NCI-H1436 (cell line): Measurements from ENCODE around the gene GRHPR.
A peak's percentile ranks its signal among the peaks of the same experiment; 100 is the strongest.
"Not testable (repeated sequence)": the region's sequence is repeated elsewhere in the genome, so short reads cannot be mapped to it uniquely, and the experiment has no call there.

Experiments
- DNase-seq: peaks from one replicate; lab custom pipeline; 2025; lab: John Stamatoyannopoulos, UW

The GRHPR gene

GRCh38 chr9:37449862-37450632 is 27.6 kb downstream of the GRHPR start:
- DNase-seq, result no peak

GRCh38 chr9:37451628-37452027 is 29.1 kb downstream of the GRHPR start:
- no peak for DNase-seq

- peak; percentile 34 for DNase-seq
Observed at GRCh38 chr9:37452611-37453010, 30.1 kb downstream of the GRHPR start.

- no peak for DNase-seq
Observed at GRCh38 chr9:37453827-37454226, 31.3 kb downstream of the GRHPR start.

- no peak for DNase-seq
Observed at GRCh38 chr9:37454238-37454637, 31.7 kb downstream of the GRHPR start.

- DNase-seq, result no peak
Observed at GRCh38 chr9:37455884-37456647, 33.6 kb downstream of the GRHPR start.

GRCh38 chr9:37456817-37457216 is 34.3 kb downstream of the GRHPR start:
- no peak for DNase-seq

GRCh38 chr9:37464006-37464405 is 41.5 kb downstream of the GRHPR start:
- no peak for DNase-seq

GRCh38 chr9:37464426-37465248 is 42.1 kb downstream of the GRHPR start:
- peak; percentile 93 for DNase-seq

- DNase-seq, result peak; percentile 99
Observed at GRCh38 chr9:37465249-37466036, 42.9 kb downstream of the GRHPR start, which contains the start of gene ZBTB5. Gene ZBTB5 (minus strand): TSS chr9:37465450. CDS start chr9:37442551, 22,899 bp downstream.

GRCh38 chr9:37466037-37466709 is 43.7 kb downstream of the GRHPR start:
- peak; percentile 47 for DNase-seq

- DNase-seq, result not testable (repeated sequence)
Observed at GRCh38 chr9:37467530-37467929, 45.0 kb downstream of the GRHPR start.

- DNase-seq, result no peak
Observed at GRCh38 chr9:37468620-37469019, 46.1 kb downstream of the GRHPR start.

- DNase-seq, result no peak
Observed at GRCh38 chr9:37471942-37472684, 49.6 kb downstream of the GRHPR start.

GRCh38 chr9:37473982-37474381 is 51.5 kb downstream of the GRHPR start:
- not testable (repeated sequence) for DNase-seq

GRCh38 chr9:37474438-37474837 is 51.9 kb downstream of the GRHPR start:
- DNase-seq, result no peak

GRCh38 chr9:37476930-37477329 is 54.4 kb downstream of the GRHPR start:
- DNase-seq, result no peak

- DNase-seq, result not testable (repeated sequence)
Observed at GRCh38 chr9:37477443-37477842, 54.9 kb downstream of the GRHPR start.

- DNase-seq, result not testable (repeated sequence)
Observed at GRCh38 chr9:37477987-37478619, 55.6 kb downstream of the GRHPR start.

- no peak for DNase-seq
Observed at GRCh38 chr9:37480759-37481158, 58.3 kb downstream of the GRHPR start.
